HG03342 (cell line): Measurements from ENCODE around the gene GOLGA1.

ENCODE experiments used
- ATAC-seq: cut with Tn5 transposase; IDR thresholded peaks from one replicate; pipeline ENCODE4 v1.9.1; 2021; ENCODE audit warnings: mild to moderate bottlenecking, moderate library complexity; ENCODE audit not compliant: unreplicated experiment

The GOLGA1 gene

DNA sequence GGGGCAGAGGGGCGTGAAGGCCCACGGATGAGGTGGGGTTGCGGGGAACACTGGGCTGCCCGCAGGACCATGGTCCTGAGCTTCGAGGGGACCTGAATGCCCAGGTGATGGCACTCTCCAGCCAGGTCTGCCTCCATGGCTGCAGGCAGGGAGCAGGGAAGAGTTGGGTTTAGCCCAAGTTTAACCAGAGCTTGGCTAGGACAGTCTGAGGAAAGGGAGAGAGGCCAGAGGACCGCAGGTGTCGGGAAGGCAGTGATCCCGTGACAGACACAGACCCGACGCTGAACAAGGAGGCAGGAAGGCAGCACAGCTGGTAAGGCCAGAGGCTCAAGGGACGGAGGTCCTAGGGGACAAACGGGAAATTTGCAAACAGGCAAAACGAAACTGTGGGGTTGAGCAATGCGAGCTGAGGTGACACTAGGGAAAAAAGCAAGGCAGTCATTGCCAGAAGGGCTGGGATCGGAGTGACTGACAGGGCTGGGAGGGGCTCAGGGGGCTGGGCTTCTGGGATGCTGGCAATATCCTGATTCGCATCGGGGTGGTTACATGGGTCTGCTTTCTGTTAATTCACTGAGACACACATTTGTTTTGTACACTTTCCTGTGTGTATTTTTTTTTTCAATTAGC, 53.9 kb downstream of the GOLGA1 start:
- no peak for ATAC-seq

DNA sequence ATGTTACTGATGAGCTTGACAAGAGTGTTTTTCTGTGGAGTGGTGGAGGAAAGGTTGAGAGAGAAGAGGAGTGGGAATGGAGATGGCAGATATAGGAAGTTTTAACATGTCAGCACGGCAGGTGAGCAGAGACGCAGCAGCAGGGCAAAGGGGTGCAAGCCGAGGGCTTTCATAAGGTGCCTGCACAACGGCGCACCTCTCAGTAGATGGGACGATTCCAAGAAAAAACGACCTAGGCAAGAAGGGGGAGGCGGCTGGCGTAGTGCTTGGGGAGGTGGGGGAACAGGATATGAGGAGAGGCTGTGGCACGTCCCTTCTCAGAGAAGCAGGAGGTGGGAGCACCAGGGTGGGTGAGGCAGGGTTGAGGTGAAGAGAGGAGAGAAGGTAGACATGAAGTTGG, 54.4 kb downstream of the GOLGA1 start:
- ATAC-seq, result no peak

DNA sequence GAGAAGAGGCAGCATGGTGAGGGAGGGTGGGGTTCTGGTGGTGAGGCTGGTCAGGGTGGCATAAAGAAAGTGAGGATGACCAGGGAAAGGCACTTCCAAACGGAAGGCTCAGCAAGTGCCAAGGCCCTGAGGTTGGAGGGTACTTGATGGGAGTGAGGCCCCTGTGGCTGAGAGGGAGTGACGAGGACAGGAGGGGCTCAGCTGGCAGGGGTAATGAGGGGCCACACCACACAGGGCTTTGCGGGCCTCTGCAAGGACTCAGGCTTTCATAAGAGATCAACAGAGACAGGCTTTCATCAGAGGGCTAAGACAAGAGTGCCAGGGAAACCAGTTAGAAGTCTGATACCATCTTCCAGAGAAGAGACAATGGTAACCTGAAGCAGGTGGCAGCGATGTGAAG, 55.3 kb downstream of the GOLGA1 start:
- no peak for ATAC-seq

DNA sequence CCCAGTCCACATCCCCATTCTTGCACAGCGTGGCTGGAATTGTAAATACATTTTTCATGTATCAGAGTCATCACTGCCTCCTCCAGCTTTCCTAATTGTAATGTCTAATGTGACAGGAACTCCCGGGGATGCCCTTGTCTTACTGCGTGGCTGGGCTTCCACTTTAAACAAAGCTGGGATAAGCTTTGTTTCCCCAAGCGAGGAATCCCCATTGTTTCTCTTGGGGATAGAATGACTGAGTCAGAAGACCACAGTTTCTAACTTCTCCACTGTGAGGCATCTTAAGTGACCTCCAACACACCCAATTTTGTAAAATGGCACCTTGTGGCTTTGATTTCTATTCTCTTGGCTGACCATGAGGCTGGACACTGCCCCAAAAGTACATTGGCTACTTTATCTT, 56.5 kb downstream of the GOLGA1 start:
- no peak for ATAC-seq

- no peak for ATAC-seq
Measured at GRCh38 chr9:124882231-124882630, 58.7 kb downstream of the GOLGA1 start.

DNA sequence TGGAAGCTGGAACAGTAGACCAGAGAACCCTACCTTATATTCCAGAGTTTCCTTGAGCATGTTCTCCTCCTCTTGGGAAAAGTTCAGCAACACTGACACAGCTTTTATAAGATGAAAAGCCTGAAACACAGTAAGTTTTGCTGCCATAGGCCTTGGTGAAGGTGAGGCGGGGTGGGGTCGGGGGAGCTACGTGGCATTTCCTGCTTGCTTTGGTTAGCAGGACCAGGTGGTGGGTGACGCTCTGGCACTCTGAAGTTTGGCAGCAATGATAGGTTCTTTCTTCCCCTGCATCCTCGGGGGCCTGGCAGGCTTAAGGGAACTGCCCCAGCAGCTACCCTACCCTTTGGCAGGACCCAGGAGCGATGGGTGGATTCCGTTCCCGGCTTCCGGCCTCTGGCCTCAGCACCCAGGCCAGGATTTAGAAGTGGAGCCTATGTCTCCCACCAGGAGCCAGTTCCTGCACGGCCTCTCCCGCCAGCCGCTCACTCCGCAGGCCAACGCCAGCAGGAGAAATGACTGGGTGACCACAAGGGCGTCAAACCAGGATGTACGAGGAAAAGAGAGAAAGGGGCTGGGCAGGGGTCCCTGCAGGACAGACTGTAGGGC, 59.6 kb downstream of the GOLGA1 start:
- ATAC-seq, result no peak

DNA sequence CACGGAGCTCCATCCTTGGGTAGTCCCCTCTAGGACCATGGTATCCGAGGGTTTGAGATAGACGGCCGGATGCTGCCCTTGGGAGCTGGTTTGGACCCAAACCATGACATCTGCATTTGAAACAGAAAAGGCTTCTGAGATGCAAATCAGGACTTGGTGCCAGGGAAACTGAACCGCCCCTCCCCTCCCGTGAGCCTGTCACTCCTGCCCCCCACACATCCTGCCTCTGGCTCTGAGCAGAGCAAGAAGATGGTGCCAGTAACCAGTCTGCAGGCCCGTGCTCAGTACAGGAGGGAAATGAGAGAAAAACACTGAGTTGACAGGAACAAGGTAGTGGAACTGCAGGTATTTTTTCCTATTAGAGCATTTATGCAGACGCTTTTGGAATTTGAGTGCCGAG, 60.4 kb downstream of the GOLGA1 start:
- ATAC-seq, result no peak

DNA sequence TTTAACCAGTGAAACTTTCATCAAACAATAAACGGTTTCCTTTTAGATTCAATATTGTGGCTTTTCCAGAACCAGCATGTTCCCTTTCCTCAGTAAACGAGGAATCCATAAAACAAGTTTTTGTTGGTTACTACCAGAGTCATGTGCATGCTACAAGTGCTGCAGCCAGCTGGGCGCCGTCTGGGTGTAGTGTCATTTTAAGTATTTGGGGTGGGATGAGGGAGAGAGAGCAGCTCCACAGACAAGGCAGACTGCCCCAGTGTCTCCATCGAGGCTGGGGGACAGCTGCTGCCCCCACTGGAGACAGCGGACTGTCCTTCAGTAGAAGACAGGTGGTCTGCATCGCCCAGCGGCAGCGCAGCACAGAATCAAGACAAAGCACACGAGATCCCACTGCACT, 61.7 kb downstream of the GOLGA1 start:
- no peak for ATAC-seq

GRCh38 chr9:124878518-124878917, 62.4 kb downstream of the GOLGA1 start:
- ATAC-seq, result no peak

GRCh38 chr9:124878021-124878420, 62.9 kb downstream of the GOLGA1 start:
- ATAC-seq, result no peak

DNA sequence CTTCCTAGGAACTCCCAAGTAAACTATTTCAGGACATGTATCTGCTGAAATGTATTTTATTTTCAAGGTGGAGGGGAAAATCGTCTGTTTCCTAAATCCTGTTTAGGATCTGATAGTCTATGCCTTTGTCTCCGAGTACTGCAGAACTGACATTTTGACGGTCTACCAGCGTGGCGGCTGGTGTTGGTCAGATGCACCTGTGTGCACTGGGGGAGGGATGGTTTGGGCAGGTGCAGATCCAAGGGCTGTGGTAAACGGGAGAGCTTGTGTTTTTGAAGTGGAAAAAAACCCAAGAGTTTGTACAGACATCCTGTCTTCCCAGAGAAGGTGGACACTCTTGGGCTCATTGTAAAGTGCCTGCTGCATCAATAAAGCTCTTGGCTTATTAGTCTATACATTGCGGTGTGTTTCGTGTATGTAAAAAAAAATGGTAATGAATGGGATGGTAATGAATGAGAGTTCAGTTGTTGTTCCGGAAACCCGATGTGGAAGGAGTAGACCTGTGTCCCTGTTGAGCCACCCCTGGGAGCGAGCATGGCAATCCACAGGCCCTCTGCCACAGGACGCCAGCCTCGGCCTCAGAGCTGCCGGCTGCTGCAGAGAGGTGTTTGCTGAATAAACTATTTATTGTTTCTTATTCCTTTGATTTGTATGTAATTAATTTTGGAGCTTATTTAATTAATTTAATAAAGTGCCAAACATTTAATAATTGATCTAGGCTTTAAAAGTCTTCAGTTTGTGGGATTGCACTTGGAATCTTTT, 63.7 kb downstream of the GOLGA1 start:
- no peak for ATAC-seq

DNA sequence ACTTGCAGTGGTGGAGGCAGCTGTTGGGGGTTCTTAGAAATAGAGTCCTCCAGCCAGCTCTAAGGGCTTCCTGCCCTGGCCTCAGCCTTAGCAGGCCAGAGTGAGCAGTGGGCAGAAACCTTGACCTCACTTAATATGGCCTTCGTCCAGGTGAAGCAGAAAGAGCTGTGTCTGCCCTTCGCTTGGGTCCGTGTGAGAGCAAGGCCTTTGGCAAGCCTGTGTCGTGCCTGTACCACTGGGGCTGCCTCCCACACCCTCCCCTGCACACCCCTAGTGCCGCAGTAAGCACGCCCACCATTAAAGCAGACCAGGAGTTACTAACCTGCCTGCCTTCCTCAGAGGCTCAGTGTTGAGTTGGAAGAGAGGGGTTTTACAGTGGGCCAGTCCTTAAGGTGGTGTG, 65.4 kb downstream of the GOLGA1 start:
- ATAC-seq, result no peak

DNA sequence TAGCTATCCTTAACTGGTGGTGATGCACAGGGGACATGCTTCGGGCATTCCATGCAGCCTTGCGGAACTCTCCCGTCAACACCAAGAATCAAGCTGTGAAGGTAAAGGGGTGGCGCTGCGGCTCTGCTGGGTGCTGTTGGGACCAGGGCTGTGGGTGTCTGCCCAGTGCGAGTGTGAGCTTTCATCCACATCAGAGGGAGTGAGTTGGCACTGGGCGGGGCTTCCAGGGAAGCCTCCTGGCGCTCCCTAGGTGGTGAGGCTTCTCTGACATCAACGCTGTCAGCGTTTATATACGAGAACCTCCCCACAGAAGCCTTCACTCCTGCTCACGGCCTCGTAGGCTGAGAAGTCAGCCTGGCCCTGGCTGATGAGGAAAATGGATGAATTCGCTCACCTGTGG, 67.2 kb downstream of the GOLGA1 start:
- no peak for ATAC-seq

- ATAC-seq, result no peak
Measured at GRCh38 chr9:124871156-124871561, 69.7 kb downstream of the GOLGA1 start.

DNA sequence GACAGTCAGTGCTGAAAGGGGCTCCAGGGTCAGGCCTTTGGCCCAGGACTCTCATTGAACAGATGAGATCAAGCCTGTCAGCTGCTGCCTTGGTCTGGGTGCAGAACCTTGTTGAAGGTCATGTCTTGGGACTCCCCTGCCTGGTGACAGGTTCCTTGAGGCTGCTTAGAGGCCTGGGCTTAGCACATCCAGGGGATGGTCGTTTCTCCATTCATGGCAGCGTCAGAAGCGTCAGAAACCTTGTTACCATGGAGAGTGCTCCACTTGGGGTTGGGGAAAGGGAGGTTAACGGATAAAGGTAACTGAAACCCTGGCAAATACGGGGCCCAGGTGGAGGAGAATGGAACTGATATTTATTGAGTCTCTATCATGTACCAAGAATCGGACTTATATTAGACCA, 70.2 kb downstream of the GOLGA1 start:
- ATAC-seq, result no peak

DNA sequence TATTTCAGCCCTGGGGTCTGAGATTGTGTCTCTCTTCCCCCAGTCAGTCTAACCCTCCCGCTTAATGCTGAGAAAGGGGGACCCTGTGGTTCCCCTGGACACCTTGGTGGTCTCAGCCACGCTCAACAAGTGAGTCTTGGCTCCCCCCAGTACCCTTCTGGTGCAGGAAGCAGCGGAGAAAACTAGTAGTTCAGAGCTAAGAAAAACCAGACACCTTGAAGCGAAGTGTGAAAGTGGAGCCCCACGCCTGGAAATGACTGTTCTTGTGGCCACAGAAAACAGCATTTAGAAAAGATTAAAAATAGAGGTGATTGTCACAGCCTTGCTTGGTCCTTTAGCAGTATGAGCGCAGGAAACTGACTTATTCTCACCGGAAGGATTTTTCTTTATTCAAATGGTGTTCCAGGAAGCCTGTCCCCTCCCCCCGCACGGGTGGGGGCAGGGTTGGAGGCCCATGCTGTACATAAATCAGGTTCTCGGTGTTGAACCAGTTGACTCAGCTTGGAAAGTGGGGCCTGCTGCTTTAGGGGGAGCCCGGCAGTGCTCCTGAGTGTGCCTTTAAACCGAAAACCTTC, 70.8 kb downstream of the GOLGA1 start:
- ATAC-seq, result peak; percentile 36

DNA sequence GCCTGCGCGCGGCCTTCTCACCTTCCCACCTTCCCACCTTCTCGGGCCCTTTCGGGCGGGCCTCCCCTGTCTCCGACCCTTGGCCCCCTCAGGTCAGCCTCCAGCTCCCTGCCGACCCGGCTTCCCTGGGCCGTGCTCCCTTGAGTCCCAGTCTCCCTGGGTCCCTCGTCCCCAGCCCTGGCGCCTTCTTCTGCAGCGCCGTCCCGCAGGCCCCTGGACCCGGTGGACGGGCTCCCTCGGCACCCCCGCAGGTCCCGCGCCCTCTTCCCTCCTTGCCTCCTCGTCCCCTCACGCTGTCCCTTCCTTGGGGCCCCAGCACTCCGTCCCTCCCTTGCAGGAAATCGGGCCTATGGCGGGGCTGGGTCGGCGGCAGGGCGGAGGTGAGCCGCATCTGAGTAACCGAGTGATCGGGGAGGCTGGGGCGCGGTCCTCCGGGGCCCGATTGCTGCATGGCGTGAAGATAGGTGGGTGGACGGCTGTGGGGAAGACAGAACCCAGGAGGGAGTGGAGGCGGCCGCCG, 71.4 kb downstream of the GOLGA1 start:
- no peak for ATAC-seq

DNA sequence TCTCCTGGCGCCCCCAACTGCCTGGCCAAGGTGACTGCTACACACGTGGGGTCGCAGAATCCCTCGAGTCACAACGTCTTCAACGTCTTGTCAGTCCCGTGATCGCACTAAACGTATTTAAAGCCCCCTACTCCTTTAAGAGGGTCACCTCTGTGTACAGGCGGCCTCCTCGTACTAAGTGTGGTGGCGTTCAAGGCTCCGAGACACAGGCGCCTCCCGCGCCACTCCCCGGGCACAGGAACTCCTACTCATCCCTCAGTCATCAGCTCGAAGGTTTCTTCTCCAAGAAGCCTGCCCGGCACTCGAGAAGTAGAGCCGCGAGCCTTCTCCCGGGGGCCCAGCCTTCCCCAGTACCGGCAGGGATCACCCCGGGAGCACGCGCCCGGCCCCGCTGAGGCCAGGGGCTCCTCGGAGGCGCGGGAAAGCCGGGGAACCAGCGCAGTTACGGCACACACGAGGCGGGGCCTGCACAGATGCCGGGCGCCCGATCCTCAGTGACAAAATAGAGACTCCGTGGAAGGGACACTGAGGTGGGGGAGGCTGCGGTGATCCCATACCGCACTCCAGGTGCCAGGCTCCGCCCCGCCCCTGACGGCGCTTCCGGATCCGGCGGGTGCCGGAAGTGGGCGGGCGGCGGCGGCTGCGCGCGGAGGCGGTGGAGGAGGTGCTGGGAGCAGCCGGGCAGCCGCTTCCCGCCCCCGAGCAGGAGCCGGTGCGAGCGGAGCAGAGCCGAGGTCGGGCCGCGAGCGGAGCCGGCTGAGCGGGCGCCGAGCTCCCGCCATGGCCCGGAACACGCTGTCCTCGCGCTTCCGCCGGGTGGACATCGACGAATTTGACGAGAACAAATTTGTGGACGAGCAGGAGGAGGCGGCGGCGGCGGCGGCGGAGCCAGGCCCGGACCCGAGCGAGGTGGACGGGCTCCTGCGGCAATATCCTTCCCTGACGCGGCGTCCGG, 72.1 kb downstream of the GOLGA1 start:
- peak; percentile 66 for ATAC-seq

- ATAC-seq, result no peak
Measured at GRCh38 chr9:124863371-124863871, 77.5 kb downstream of the GOLGA1 start.
